Cerebellar cortex (tissue), 1 donor: ENCODE measurements around the gene ZNF644.
"Not testable (repeated sequence)": the region's sequence is repeated elsewhere in the genome, so short reads cannot be mapped to it uniquely, and the experiment has no call there.

Experiments
- DNase-seq: peaks from one replicate; pipeline ENCODE4 v3.0.0-alpha.2; 2015; ENCODE audit warnings: low spot score

ZNF644 gene

GRCh38 chr1:90925928-90926869, 95.6 kb downstream of the ZNF644 start:
- DNase-seq = no peak

- DNase-seq = no peak
These were observed 96.9 kb downstream of the ZNF644 start for GRCh38 chr1:90924982-90925381.

GRCh38 chr1:90922996-90923395, 98.8 kb downstream of the ZNF644 start:
- DNase-seq = no peak

DNA sequence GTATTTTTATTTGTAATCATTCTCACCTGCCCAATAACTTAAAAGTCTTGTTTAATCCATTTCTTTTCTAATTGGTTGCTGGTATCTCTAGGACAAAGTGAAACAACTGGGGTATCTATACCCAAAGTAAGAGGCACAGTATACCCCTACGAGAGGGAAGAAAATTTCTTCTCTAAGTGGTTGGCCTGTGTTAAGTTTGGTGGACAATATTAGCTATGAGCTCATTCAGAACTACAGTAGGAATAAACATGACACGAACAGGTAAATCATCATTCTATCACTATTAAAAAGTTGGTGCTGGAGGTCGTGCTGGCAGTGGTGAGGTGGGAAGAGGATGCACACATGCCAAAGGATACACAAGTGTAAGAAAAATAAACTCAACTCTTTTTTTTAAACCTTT, 99.6 kb downstream of the ZNF644 start:
- DNase-seq = no peak

- peak; percentile 32 for DNase-seq
These were observed 101.9 kb downstream of the ZNF644 start for GRCh38 chr1:90919900-90920299.

GRCh38 chr1:90919190-90919719, 102.6 kb downstream of the ZNF644 start:
- DNase-seq = peak; percentile 12

DNA sequence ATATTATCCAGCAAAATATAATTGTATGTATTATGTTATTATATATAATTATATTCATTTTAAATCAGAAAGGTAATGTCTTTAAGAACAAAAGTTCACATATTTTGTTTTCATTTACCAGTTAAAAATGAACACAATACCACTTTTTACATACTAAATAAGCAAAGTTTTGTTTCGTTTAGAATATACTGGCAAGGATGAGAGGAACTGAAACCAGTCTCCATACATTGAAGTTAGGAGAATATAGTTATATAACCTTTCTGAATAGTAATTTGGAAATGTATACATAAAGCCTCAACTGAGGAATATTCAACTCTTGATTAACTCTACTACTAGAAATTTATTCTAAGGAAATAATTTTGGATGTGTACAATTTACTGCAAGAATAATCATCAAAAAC, 110.5 kb downstream of the ZNF644 start:
- no peak for DNase-seq

DNA sequence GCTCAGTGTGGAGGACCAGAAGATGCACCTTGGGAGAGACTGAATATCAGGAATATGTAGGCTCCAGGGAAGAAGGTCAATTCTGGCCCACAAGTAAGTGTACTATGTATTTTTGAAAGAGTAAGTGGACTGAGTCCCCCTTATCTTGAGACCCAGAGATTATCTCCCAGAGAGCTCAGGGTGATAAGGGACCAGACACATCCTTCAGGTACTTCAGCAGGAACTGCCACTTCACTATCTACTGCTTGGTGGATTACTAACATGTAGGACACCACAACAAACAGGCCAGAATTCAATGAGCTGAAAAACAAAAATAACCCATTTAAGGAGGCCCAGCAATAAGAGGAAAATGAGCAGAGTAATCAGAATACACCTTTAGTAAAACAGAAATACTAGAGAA, 119.2 kb downstream of the ZNF644 start:
- DNase-seq = no peak

DNA sequence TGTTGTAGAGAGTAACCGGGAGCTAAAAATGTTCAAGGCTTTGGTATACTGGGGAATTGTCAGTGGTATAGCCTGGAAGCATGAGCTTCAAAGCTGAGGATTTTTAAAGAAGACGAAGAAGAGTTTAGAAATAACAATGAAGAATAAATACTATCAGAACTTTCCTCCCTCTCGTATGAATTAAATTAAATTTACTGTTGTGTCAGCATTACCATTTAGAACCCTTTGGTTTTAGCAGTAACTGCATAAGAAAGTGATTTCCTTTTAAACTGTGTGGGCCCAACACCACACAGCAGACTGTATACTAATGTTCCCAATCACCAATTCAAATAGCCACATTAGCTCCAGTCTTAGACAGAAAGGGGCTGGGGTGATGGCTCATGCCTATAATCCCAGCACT, 122.6 kb downstream of the ZNF644 start:
- DNase-seq = no peak

DNA sequence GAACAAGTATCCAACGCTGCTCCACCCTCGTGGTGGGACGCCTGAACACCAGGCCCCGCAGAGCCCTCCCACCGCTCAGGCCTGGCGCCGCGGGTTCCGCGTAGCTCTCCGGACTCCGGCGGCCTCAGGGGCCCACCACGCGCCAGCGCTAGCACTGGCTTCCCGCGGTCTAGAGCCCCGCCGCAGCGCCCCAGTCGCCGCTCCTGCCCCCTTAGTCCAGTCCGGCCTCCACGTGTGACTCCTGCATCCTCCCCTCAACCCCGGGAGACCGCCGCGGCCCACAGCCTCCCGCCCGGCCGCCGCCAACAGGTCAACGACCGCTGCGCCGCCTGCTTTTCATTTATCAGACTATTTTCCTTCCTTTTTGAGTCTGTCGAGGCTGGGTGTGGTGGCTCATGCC, 128.2 kb downstream of the ZNF644 start:
- not testable (repeated sequence) for DNase-seq

GRCh38 chr1:90892884-90893283, 129.0 kb downstream of the ZNF644 start:
- DNase-seq = not testable (repeated sequence)

DNA sequence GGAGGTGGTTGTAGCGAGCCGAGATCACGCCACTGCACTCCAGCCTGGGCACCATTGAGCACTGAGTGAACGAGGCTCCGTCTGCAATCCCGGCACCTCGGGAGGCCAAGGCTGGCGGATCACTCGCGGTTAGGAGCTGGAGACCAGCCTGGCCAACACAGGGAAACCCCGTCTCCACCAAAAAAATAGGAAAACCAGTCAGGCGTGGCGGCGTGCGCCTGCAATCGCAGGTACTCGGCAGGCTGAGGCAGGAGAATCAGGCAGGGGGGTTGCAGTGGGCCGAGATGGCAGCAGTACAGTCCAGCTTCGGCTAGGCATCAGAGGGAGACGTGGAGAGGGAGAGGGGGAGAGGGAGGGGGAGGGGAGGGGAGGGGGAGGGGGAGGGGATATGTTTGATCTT, 129.6 kb downstream of the ZNF644 start:
- DNase-seq = not testable (repeated sequence)

- DNase-seq = not testable (repeated sequence)
These were observed 130.1 kb downstream of the ZNF644 start for GRCh38 chr1:90891756-90892155.

DNA sequence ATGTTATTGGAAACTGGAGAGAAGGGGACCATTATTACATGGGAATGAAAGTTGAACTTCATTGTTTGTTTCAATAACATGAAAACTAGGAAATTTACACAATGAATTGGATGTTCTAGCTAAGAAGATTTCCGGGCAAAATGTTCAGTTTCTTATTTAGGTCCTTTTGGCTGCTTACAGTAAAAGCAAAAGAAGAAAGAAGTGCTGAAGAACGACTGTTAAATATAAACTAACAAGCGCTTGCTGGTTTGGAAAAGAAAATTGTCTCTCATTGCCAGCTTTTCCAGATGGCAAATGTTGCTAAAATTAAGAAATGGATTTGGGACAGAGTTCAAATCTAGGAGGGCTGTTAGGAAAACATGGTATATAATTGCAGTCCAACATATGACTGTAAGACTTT, 139.6 kb downstream of the ZNF644 start:
- DNase-seq = no peak

DNA sequence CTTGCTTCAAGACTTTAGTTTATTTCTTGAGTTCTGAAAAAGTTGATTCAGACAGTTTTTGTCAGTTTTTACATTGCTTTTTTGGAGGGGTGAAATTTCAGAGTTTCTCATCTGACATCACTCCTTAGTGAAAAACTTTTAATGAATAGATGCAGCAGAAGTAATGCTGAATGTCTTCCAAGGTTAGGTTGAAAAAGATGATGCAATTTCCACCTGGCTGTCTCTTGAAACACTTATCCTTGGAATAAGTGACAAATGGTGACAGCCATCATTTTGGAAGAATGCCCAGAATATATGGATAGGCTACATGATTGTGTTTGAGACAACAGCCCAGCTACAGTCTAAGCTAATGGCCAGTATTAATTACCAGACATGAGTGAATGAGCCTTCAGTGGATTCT, 140.8 kb downstream of the ZNF644 start:
- DNase-seq = no peak

DNA sequence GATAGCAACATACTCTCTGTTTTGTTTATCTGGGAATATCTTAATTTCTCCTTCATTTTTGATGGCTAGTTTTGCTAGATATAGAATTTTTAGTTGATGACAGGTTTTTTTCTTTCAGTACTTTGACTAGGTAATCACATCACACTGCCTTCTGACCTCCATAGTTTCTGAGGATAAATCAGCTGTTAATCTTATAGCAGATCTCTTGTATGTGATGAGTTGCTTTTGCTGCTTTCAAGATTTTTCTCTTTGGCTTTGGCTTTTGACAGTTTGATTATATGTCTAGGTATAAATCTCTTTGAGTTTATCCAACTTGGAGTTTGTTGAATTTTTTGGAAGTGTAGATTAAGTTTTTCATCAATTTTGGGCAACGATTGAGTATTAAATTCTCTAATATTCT, 142.6 kb downstream of the ZNF644 start:
- DNase-seq = no peak

DNA sequence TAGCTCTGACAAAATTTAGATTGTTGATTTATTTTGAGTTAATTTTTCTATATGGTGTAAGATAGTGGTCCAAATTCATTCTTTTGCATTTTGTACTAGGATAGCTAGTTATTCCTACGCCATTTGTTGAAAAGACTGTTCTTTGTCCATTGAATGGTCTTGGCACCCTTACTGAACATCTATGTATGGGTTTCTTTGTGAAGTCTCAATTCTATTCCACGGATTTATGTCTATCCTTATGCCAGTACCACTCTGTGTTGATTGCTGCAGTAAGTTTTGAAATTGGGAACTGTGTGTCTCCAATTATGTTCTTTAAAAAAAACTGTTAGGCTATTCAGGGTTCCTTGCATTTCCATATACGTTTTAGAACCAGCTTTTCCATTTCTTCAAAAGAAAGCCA, 145.7 kb downstream of the ZNF644 start:
- no peak for DNase-seq
